Activated CD4-positive, alpha-beta T cell treated with anti-CD3 and anti-CD28 coated beads, Interleukin-2, amount 10 ng/mL, durations not matched to agents 24 days and 14 days (primary cell): ENCODE results near the gene LPGAT1. TPM values are rescaled to one million over a fixed set of nuclear protein-coding genes. Genes with fewer than 3 reads are reported as not detected.
"Not testable (repeated sequence)": the region's sequence is repeated elsewhere in the genome, so short reads cannot be mapped to it uniquely, and the experiment has no call there.

Source experiments
- DNase-seq: peaks from one replicate; pipeline ENCODE4 v3.0.0; 2022
- H3K27ac Mint-ChIP-seq: one replicate; pipeline ENCODE4 v1.8.0; 2022; ENCODE audit warnings: mild to moderate bottlenecking, mixed read lengths
- H3K27me3 Mint-ChIP-seq: one replicate; pipeline ENCODE4 v1.8.0; 2022; ENCODE audit warnings: mixed read lengths
- H3K36me3 Mint-ChIP-seq: one replicate; pipeline ENCODE4 v1.8.0; 2022; ENCODE audit warnings: low read depth, mild to moderate bottlenecking, mixed read lengths
- H3K4me1 Mint-ChIP-seq: one replicate; pipeline ENCODE4 v1.8.0; 2021; ENCODE audit warnings: mixed read lengths
- H3K4me3 Mint-ChIP-seq: one replicate; pipeline ENCODE4 v1.8.0; 2022; ENCODE audit warnings: mild to moderate bottlenecking, moderate library complexity, mixed read lengths
- H3K9me3 Mint-ChIP-seq: one replicate; pipeline ENCODE4 v1.8.0; 2021; ENCODE audit warnings: mixed read lengths
- intact Hi-C: fragments of 100-400 bp; cut with micrococcal nuclease; formaldehyde crosslinking; loops from one replicate; pipeline ENCODE4 v1.15.1; 2023
- total RNA-seq: library from RNA; stranded (reverse); gene quantifications from 2 replicates; pipeline ENCODE4 v1.2.3, GENCODE V29; 2022

Gene LPGAT1
- total RNA-seq, 1 donor from 2014 or later: 42.1 TPM

DNA sequence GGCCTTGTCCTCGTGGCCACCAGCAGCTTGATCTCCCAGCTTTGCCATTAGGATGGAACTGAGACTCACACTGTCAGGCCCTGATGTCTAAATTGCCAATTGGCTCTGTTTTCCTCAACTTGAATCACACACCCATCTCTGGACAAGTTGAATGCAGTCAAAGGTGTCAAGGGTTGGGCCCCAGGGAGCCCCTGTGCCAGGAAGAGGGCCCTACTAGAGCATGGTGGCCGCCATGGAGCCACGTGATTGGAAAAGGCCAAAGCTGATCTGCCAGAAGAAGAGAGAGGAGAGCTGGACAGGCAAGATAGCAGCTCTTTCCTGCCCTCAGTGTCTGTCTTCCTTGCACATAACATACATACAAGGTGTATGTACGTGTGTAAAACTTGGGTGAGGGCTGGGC lies 100.2 kb downstream of the LPGAT1 start:
- intact Hi-C loops: no loop called here
- H3K9me3 Mint-ChIP-seq: no peaks in the 10 kb centered on the region
- no peaks in the 10 kb centered on the region for H3K4me1 Mint-ChIP-seq
- H3K4me3 Mint-ChIP-seq: no peak overlapping the region
- H3K36me3 Mint-ChIP-seq: no peaks in the 10 kb centered on the region
- no peak overlapping the region for H3K27ac Mint-ChIP-seq
- H3K27me3 Mint-ChIP-seq: peaks cover under 1% of the 10 kb centered on the region
- no peak for DNase-seq

DNA sequence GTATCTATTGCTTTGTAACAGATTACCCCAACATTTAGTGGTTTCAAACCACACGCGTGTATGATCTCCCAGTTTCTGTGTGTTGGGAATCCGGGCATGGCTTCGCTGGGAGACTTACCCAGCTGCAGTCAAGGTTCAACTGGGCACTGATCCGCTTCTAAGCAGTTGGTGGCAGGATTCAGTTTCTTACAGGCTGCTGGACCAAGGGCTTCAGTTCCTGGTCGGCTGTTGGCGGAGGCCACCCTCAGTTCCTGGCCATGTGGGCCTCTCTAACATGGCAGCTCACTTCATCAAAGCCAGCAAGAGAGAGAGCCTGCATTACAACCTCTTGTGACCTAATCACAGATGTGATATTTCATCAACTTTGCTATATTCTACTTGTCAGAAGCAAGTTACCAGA lies 101.3 kb downstream of the LPGAT1 start:
- intact Hi-C loops: no loop called here
- no peak for DNase-seq
- no peaks in the 10 kb centered on the region for H3K4me1 Mint-ChIP-seq

DNA sequence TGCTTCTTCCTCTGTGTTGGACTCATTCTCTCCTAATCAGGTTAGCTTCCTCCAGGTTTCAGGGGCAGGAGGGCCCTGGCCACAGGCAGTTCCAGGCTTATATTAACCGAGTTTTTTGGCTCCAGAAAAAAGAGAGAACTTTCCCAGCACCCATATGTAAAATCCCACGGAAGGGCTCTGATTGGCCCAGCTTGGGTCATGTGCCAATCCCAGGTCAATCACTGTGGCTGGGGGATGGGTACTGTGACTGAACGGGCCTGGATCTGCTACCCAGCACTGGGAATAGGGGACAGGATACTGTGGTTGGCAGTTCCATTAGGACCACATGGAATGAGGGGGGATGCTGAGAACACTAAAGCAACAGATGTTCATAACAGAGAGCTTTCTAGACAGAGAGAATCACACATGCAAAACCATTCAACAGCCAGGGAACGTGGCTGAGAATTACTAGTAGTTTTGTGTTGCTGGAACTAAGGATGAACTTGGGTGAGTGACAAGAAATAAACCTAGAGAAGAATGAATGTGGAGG lies 104.0 kb downstream of the LPGAT1 start:
- H3K36me3 Mint-ChIP-seq: no peaks in the 10 kb centered on the region
- H3K4me3 Mint-ChIP-seq: no peak overlapping the region
- H3K4me1 Mint-ChIP-seq: no peaks in the 10 kb centered on the region
- no peaks in the 10 kb centered on the region for H3K9me3 Mint-ChIP-seq
- DNase-seq: no peak
- no peak overlapping the region for H3K27ac Mint-ChIP-seq
- peaks cover 10% of the 10 kb centered on the region for H3K27me3 Mint-ChIP-seq
- intact Hi-C loops: no loop called here

More for the DNA sequence above, 101.3 kb downstream of the LPGAT1 start:
- no peaks in the 10 kb centered on the region for H3K27me3 Mint-ChIP-seq
- no peaks in the 10 kb centered on the region for H3K9me3 Mint-ChIP-seq
- H3K36me3 Mint-ChIP-seq: no peaks in the 10 kb centered on the region
- H3K27ac Mint-ChIP-seq: no peak overlapping the region
- no peak overlapping the region for H3K4me3 Mint-ChIP-seq

DNA sequence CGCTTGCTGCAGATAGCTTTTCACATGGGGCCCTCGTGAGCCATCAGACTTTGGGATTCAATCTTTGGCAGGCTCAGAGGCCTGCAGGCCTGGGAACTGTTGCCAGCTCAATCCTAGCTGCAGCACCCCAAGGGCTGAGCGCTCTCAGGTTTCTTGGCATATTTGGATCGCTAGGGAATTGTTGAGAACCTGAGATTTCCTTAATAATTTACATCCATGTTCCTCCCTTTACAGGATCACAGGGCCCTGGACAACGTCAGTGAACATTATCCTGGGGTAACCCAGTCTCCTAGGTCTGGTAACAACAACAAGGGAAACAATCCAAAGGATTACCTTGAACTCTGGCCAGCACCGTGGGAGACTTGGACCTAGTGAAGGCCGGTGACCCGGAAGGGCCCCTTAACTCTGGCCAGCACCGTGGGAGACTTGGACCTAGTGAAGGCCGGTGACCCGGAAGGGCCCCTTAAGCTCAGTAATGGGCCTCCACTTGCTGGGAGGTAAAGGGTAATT lies 105.8 kb downstream of the LPGAT1 start:
- Mint-ChIP-seq H3K4me1 (no peaks in the 10 kb centered on the region), H3K4me3 (no peak overlapping the region), H3K9me3 (no peaks in the 10 kb centered on the region), H3K27me3 (peaks cover 14% of the 10 kb centered on the region), H3K36me3 (no peaks in the 10 kb centered on the region), H3K27ac (no peak overlapping the region)
- intact Hi-C loops: no loop called here
- no peak for DNase-seq

DNA sequence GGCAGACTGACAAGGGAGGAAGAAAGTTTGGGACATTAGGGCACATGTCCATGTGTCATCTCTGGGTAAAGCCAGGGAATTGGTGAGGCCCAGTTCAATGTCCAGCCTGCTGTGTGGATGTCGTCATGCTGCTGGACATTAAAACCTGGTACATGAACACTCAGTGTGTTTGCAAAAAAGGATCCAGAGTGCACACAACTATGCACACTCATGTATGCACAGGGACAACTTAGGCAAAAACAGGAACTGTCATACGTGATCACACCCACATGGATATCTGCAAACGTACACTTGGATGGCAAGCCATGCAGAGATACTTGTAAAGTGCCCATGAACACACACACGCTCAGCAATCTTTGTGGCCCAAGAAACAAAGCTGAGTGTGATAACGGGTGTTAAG lies 107.3 kb downstream of the LPGAT1 start:
- intact Hi-C loops: no loop called here
- Mint-ChIP-seq H3K27ac (no peak overlapping the region), H3K36me3 (no peaks in the 10 kb centered on the region), H3K27me3 (peaks cover 19% of the 10 kb centered on the region), H3K4me3 (no peak overlapping the region), H3K4me1 (no peaks in the 10 kb centered on the region), H3K9me3 (no peaks in the 10 kb centered on the region)
- DNase-seq: no peak

DNA sequence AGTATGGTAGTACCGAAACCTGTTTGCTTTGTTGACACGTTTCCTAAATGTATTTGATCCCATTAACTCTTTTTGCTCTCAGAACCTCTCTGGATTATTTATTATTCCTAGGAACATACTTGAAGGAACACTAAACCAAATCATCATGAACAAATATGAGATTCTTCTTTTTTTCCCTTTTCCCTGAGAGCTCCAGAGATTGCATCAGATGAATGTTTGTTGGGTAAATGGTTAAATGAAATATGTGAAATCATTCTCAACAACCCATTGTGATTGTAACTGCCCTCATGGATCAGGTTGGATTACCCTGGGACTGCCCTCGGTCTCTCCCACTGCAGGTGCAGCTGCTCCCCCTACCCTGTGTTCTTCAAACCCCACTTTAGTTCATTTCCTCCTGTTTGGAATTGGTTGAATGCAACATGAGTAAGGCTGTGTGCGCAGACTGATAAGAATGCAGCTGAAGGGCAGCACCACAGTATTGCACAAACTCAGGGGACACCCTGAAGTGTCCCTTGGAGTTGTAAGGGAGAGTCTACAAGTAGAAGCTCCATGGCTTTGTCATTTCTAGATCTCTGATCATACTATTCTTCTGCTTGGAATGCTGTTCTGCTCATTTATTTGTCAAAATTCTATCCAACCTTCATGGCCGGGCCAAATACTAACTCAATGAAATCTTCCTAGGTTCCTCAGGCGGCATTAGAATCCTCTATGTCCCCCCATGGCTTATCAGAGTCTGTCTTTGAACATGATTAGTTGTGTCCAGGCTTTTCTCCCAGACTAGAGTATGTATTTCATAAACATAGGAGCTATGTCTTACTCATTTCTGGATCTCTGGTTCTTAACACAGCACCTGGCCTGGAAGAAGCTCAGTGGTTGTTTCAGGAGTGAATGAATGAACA lies 108.0 kb downstream of the LPGAT1 start:
- intact Hi-C loops: no loop called here
- H3K9me3 Mint-ChIP-seq: no peaks in the 10 kb centered on the region
- no peaks in the 10 kb centered on the region for H3K36me3 Mint-ChIP-seq
- H3K27ac Mint-ChIP-seq: no peak overlapping the region
- no peaks in the 10 kb centered on the region for H3K4me1 Mint-ChIP-seq
- peaks cover 23% of the 10 kb centered on the region for H3K27me3 Mint-ChIP-seq
- DNase-seq: no peak
- no peak overlapping the region for H3K4me3 Mint-ChIP-seq

DNA sequence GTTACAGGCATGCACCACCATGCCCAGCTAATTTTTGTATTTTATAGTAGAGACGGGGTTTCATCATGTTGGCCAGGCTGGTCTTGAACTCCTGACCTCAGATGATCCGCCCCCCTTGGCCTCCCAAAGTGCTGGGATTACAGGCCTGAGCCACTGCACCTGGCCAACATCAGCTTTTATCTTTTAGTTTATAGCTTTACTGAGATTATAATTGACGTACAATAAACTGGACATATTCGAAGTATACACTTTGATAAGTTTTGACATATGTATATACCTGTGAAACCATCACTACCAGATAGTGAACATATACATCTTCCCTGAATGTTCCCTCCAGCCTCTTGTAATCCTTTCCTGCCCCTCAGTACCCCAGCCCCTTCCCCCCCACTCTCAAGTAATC lies 114.0 kb downstream of the LPGAT1 start:
- intact Hi-C loops, DNase-seq, H3K4me3 Mint-ChIP-seq, H3K27ac Mint-ChIP-seq, H3K4me1 Mint-ChIP-seq, H3K9me3 Mint-ChIP-seq, H3K36me3 Mint-ChIP-seq: not testable (repeated sequence)
- H3K27me3 Mint-ChIP-seq: peaks cover 15% of the 10 kb centered on the region

DNA sequence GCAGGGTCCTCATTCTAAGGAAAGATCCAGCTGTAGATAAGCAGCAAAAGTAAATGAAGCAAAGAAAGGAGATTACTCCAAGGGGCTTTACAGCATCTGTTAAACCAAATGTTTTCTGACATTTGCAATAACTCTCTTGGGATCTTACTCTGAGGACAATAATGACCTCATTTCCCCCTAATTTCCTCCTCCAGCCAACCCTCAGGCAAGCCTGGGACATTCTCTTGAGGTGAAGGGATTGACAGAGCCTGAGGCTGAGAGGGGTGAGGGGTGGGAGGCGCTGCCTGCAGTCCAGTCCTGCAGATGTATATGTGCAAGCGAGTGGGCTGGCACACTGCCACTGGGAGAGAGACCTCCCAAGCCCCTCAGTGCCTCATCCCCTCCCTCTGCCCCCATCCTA lies 114.6 kb downstream of the LPGAT1 start:
- DNase-seq: no peak
- H3K27ac Mint-ChIP-seq: no peak overlapping the region
- intact Hi-C loops: no loop called here
- no peaks in the 10 kb centered on the region for H3K9me3 Mint-ChIP-seq
- no peaks in the 10 kb centered on the region for H3K36me3 Mint-ChIP-seq
- H3K27me3 Mint-ChIP-seq: peaks cover 11% of the 10 kb centered on the region
- no peak overlapping the region for H3K4me3 Mint-ChIP-seq
- H3K4me1 Mint-ChIP-seq: no peaks in the 10 kb centered on the region

DNA sequence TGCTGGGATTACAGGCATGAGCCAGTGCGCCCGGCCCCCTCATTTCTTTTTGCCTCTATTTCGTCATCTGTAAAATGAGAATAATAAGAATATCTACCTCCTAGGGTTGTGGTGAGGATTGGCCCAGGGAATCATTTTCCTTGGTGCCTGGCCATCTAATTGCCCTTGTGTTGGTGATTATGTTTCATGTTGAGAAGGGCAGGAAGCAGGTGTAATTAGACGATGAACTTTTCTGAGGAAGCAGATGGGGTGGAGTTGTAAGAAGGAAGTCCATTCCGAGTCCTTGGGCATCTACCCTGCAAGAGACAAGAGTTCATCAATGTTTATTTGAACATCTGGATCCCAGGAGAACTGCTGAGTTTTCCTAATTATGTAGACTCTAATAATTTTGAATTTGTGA lies 116.4 kb downstream of the LPGAT1 start:
- H3K36me3 Mint-ChIP-seq: no peaks in the 10 kb centered on the region
- peaks cover 11% of the 10 kb centered on the region for H3K27me3 Mint-ChIP-seq
- H3K4me3 Mint-ChIP-seq: no peak overlapping the region
- H3K9me3 Mint-ChIP-seq: no peaks in the 10 kb centered on the region
- H3K4me1 Mint-ChIP-seq: no peaks in the 10 kb centered on the region
- no peak for DNase-seq
- no peak overlapping the region for H3K27ac Mint-ChIP-seq
- intact Hi-C loops: no loop called here

DNA sequence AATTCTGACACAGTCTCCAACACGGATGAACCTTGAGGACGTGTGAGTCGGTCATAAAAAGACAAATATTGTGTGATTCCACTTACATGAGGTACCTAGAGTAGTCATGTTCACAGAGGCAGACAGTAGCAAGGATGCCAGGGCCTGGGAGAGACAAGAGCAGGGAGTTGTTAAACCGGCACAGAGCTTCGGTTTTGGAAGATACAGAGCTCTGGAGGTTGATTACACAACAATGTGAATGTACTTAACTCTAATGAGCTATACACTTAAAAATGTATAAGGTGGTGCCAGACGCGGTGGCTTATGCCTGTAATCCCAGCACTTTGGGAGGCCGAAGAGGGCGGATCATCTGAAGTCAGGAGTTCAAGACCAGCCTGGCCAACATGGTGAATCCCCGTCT lies 117.3 kb downstream of the LPGAT1 start:
- no peak for DNase-seq

DNA sequence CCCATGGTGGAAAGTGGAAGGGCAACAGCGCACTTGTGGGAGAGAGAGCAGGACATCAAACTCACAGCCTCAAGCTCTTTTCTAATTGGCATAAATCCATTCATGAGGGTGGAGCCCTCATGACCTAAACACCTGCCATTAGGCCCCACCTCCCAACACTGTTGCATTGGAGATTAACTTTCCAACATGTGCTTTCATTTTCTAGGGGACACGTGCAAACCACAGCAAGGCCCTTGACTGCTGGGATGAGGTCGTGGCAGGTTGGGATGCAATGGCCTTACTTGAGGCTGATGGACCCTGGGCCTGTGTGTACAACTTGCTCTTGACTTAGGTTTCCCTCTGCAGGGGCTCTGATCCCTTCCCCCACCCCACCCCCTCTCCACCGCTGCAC lies 119.3 kb downstream of the LPGAT1 start:
- H3K4me1 Mint-ChIP-seq: no peaks in the 10 kb centered on the region
- H3K9me3 Mint-ChIP-seq: no peaks in the 10 kb centered on the region
- H3K36me3 Mint-ChIP-seq: no peaks in the 10 kb centered on the region
- no peak for DNase-seq
- peaks cover 1% of the 10 kb centered on the region for H3K27me3 Mint-ChIP-seq
- intact Hi-C loops: no loop called here
- H3K27ac Mint-ChIP-seq: no peak overlapping the region
- H3K4me3 Mint-ChIP-seq: no peak overlapping the region

More for the DNA sequence above, 117.3 kb downstream of the LPGAT1 start:
- intact Hi-C loops: no loop called here
- Mint-ChIP-seq H3K36me3 (no peaks in the 10 kb centered on the region), H3K4me1 (no peaks in the 10 kb centered on the region), H3K4me3 (no peak overlapping the region), H3K27ac (no peak overlapping the region), H3K9me3 (no peaks in the 10 kb centered on the region), H3K27me3 (peaks cover 7% of the 10 kb centered on the region)

DNA sequence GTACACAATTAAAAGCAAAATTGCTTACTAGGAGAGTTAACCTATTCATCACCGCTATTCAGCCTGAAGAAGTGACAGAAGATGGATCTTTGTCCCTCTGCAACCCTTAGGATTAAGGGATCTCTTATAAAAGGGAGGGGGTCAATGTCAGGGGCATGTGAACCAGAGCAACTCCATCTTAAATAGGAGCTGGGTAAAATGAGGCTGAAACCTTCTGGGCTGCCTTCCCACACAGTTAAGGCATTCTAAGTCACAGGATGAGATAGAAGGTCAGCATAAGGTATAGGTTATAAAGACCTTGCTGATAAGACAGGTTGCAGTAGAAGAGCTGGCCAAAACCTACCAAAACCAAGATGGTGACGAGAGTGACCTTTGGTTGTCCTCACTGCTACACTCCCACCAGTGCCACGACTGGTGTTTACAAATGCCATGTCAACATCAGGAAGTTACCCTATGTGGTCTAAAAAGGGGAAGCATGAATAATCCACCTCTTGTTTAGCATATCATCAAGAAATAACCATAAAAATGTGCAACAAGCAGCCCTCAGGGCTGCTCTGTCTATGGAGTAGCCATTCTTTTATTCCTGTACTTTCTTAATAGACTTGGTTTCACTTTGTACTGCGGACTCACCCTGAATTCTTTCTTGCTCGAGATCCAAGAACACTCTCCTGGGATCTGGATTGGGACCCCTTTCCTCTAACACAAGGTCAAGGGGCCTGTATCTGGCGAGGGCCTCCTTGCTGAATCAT lies 119.8 kb downstream of the LPGAT1 start:
- DNase-seq: no peak
- Mint-ChIP-seq H3K27ac (no peak overlapping the region), H3K9me3 (no peaks in the 10 kb centered on the region), H3K4me1 (no peaks in the 10 kb centered on the region), H3K27me3 (peaks cover 1% of the 10 kb centered on the region), H3K4me3 (no peak overlapping the region), H3K36me3 (no peaks in the 10 kb centered on the region)
- intact Hi-C loops: no loop called here

DNA sequence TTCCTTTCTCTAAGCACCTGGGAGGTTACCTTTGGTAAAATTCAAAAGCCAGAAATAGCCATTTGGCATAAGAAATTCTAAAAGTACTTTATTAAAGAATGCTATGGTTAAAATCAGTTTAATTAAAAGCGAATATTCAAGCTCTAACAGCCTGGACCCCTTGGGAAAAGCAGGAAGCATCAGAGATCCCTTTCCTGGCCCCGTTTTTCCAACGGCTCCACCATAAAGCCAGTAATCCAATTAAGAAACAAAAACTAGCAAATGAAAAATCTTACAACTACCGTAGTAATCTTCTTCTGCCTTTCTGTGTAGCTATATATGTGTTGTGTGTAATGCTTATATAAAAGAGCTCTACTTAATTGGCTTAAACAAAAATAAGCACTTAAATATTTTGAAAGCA lies 121.6 kb downstream of the LPGAT1 start:
- Mint-ChIP-seq H3K4me1 (no peaks in the 10 kb centered on the region), H3K9me3 (no peaks in the 10 kb centered on the region), H3K27me3 (peaks cover 1% of the 10 kb centered on the region), H3K27ac (no peak overlapping the region), H3K36me3 (no peaks in the 10 kb centered on the region), H3K4me3 (no peak overlapping the region)
- no peak for DNase-seq
- intact Hi-C loops: no loop called here

DNA sequence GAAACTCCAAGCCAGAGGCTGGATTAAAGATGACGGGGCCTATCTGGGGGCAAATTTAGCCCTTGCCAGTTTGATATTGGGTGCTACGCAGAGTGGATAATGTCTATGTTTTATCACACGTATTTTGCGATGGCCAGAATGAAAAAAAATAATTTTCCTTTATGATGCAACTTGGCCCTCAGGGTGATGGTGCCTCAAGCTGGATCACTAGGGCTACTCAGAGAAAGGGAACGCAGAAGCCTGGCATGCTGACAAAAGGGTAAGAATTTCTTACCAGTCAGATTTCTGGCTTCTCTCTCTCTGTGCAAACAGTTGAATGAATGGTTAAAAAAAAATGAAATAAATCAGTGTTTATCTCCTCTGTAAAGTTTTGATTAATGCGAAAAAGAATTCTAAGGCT lies 122.6 kb downstream of the LPGAT1 start:
- H3K27me3 Mint-ChIP-seq: peaks cover 6% of the 10 kb centered on the region

More for the DNA sequence above, 122.6 kb downstream of the LPGAT1 start:
- no peak overlapping the region for H3K4me3 Mint-ChIP-seq
- H3K36me3 Mint-ChIP-seq: no peaks in the 10 kb centered on the region
- no peaks in the 10 kb centered on the region for H3K4me1 Mint-ChIP-seq
- no peak overlapping the region for H3K27ac Mint-ChIP-seq
- DNase-seq: no peak
- H3K9me3 Mint-ChIP-seq: no peaks in the 10 kb centered on the region
- intact Hi-C loops: no loop called here
